GM21528 (cell line): Measurements from ENCODE around the gene SMIM24.
A peak's percentile ranks its signal among the peaks of the same experiment; 100 is the strongest.
"Not testable (repeated sequence)": the region's sequence is repeated elsewhere in the genome, so short reads cannot be mapped to it uniquely, and the experiment has no call there.

Source experiments
- ATAC-seq: cut with Tn5 transposase; IDR thresholded peaks from one replicate; pipeline ENCODE4 v1.9.1; 2021; ENCODE audit warnings: mild to moderate bottlenecking, moderate library complexity; ENCODE audit not compliant: unreplicated experiment, low FRiP score

The SMIM24 gene

GRCh38 chr19:3441089-3441985, 39.0 kb downstream of the SMIM24 start:
- no peak for ATAC-seq

GRCh38 chr19:3440082-3440481, 40.2 kb downstream of the SMIM24 start:
- ATAC-seq = no peak

- ATAC-seq = peak; percentile 86
Measured at GRCh38 chr19:3434630-3435553, 45.4 kb downstream of the SMIM24 start.

- no peak for ATAC-seq
Measured at GRCh38 chr19:3433805-3434540, 46.4 kb downstream of the SMIM24 start.

GRCh38 chr19:3433313-3433712, 47.0 kb downstream of the SMIM24 start:
- ATAC-seq = no peak

- ATAC-seq = no peak
Measured at GRCh38 chr19:3431760-3432397, 48.4 kb downstream of the SMIM24 start.

- ATAC-seq = not testable (repeated sequence)
Measured at GRCh38 chr19:3430366-3430680, 50.0 kb downstream of the SMIM24 start.

- no peak for ATAC-seq
Measured at GRCh38 chr19:3426433-3426832, 53.9 kb downstream of the SMIM24 start.
